ENCODE results near the gene WDFY2. TPM values are rescaled to one million over a fixed set of nuclear protein-coding genes. Genes with fewer than 3 reads are reported as not detected.

WDFY2 gene
- total RNA-seq, 3 donors from 2014 or later = 3.4 to 9.6 (median 6.6) TPM

- Histone ChIP-seq H3K9me3 (no peaks in the 10 kb centered on the region), H3K4me3 (no peak overlapping the region), H3K36me3 (ENCODE audit: low read depth) (no peaks in the 10 kb centered on the region), H3K4me1 (ENCODE audit: low read depth) (peaks cover 9% of the 10 kb centered on the region)
- ATAC-seq = no peak
- DNase-seq = no peak
- intact Hi-C loops (cut with DNase I, micrococcal nuclease) = loop anchor here (10.0 kb wide), 1 partner anchor 131 kb away; the partner anchor contains the start of gene INTS6 (in 2 of the 2)
- no peak for TF ChIP-seq CTCF (IDR thresholded peaks at IDR 0.05)
Observed at GRCh38 chr13:51585696-51586095, 1.4 kb downstream of the WDFY2 start.

GRCh38 chr13:51587372-51587771 lies 3.1 kb downstream of the WDFY2 start:
- intact Hi-C loops (cut with DNase I, micrococcal nuclease) = loop anchor here (10.0 kb wide), 1 partner anchor 133 kb away; the partner anchor contains the start of gene INTS6 (in 2 of the 2)
- H3K4me1 ChIP-seq (ENCODE audit: low read depth) = peaks cover 9% of the 10 kb centered on the region
- ATAC-seq = no peak
- H3K4me3 ChIP-seq = no peak overlapping the region
- no peaks in the 10 kb centered on the region for H3K9me3 ChIP-seq
- H3K36me3 ChIP-seq (ENCODE audit: low read depth) = no peaks in the 10 kb centered on the region
- TF ChIP-seq CTCF (IDR thresholded peaks at IDR 0.05) = no peak
- DNase-seq = no peak

- no peak for DNase-seq
- intact Hi-C loops (cut with DNase I, micrococcal nuclease) = loop anchor here (10.0 kb wide), 1 partner anchor 134 kb away; the partner anchor contains the start of gene INTS6 (in 2 of the 2)
- H3K4me3 ChIP-seq = no peak overlapping the region
- H3K36me3 ChIP-seq (ENCODE audit: low read depth) = no peaks in the 10 kb centered on the region
- no peak for TF ChIP-seq CTCF (IDR thresholded peaks at IDR 0.05)
- no peaks in the 10 kb centered on the region for H3K9me3 ChIP-seq
- no peak for ATAC-seq
- peaks cover 9% of the 10 kb centered on the region for H3K4me1 ChIP-seq (ENCODE audit: low read depth)
Observed at GRCh38 chr13:51588406-51588949, 4.2 kb downstream of the WDFY2 start.

GRCh38 chr13:51589793-51590192 lies 5.5 kb downstream of the WDFY2 start:
- no peaks in the 10 kb centered on the region for H3K9me3 ChIP-seq
- no peak for ATAC-seq
- intact Hi-C loops (cut with DNase I, micrococcal nuclease) = loop anchor here (10.0 kb wide), 1 partner anchor 135 kb away; the partner anchor contains the start of gene INTS6 (in 2 of the 2)
- no peaks in the 10 kb centered on the region for H3K36me3 ChIP-seq (ENCODE audit: low read depth)
- no peak for DNase-seq
- no peak overlapping the region for H3K4me3 ChIP-seq
- TF ChIP-seq CTCF (IDR thresholded peaks at IDR 0.05) = no peak
- H3K4me1 ChIP-seq (ENCODE audit: low read depth) = peaks cover 9% of the 10 kb centered on the region

- intact Hi-C loops (cut with DNase I, micrococcal nuclease) = no loop called here
- H3K9me3 ChIP-seq = no peaks in the 10 kb centered on the region
- ATAC-seq = no peak
- H3K4me1 ChIP-seq (ENCODE audit: low read depth) = peaks cover 6% of the 10 kb centered on the region
- no peak overlapping the region for H3K4me3 ChIP-seq
- DNase-seq = no peak
- H3K36me3 ChIP-seq (ENCODE audit: low read depth) = no peaks in the 10 kb centered on the region
- no peak for TF ChIP-seq CTCF (IDR thresholded peaks at IDR 0.05)
Observed at GRCh38 chr13:51590231-51590970, 6.1 kb downstream of the WDFY2 start.
